Activated T-helper 1 cell treated with anti-CD3 and anti-CD28 coated beads, Interleukin-2, amount 50 U/mL, for 16 hours (primary cell): ENCODE results near the gene FBRSL1.

Experiments used
- DNase-seq, 2 donors: peaks; one replicate each; pipeline ENCODE4 v3.0.0-alpha.2; 2020; ENCODE audit warnings: low read depth in 1 of 2, low spot score in 1 of 2

The FBRSL1 gene

DNA sequence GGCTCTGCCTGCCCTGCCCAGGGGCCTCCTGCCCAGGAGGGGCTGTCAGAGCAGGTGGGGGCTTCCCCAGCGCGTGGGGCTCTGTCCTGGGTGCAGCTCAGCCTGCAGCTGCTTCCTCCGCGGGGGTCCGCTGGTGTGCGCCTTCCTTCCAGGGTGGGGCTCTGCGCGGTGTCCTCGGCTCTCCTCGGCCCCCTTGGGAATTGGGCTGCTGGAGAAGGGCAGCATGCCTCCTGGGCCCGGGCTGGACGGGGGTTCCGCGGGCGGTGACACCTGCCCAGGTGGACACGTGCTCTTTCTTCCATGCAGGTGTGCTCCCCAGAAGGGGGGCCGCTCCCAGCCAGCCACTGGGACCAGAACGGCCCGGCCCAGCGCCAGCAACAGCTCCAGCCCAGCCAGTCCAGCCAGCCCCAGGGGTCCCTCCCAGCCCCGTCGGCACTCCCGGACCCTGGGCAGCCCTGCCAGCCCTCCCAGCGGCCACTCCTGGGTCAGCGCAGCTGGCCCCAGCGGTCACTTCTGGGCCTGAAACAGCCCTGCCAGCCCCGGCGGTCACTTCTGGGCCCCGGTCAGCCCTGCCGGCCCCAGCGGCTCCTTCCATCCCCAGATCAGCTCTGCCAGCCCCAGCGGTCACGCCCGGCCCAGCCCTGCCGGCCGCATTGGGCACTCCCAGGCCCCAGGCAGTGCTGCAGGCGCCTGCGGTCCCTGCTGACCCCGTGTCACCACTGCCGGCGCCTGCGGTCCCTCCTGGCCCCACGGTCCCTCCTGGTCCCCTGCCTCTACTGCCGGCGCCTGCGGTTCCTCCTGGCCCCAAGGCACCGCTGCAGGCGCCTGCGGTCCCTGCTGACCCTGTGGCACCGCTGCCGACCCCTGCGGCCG lies 19.1 kb downstream of the FBRSL1 start:
- DNase-seq: no peak

DNA sequence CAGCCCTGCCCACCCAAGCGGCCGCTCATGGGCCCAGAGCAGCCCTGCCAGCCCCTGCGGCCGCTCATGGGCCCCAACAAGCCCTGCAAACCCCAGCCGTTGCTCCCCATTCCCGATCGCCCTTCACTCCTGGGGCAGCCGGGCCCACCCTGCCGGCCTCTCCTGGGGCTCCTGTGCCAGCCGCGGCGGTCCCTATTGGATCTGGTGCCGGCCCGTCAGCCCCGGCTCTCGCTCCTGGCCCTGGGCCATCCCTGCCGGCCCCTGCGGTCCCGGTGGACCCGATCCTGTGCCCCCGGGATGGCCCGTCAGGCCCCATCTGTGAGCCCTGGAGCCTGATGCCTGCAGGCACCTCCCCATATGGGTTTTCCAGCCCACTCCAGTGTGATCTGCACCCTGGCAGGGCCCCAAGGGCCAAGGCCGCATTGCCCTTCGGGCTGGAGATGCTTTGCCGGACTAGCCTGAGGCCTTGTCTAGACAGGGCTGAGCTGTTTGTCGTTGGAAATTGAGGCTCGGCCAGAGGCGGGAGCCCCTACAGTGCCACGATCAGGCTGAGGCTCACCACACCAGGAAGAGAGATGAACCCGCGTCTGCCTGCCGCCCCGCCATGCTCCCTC lies 20.3 kb downstream of the FBRSL1 start:
- no peak for DNase-seq

DNA sequence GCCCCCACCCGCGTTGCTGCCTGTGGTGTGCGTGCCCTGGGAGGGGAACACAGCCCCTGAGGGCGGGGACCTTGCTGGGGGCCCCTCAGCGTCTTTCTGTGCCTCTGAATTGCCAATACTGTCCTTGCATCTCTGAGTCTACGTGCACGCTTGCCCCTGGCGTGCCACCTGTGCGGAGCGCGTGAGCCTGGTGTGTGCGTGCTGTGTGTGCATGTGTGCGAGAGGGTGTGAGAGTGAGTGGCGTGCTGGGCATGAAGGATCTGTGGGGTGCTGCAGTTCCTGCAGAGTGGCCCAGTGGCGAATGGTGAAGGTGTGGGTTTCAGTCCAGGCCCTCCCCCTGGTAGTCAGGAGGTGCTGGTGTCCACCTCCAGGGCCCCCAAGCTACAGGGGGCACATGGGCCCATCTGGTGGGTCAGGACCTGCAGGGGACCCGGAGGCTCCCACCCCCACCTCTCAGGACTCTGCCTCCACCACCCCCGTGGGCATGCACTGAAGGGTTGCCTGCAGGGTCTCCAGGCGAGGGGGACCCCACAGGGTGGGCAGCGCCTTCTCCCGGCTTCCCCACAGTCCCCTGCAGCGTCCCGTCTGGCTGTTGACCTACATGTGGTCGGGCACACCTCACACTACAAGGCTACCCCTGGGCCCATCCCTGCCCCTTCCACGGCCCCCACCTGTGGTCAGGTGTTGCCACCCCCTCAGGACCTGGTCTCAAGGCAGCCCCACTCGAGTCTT lies 21.0 kb downstream of the FBRSL1 start:
- DNase-seq: no peak

DNA sequence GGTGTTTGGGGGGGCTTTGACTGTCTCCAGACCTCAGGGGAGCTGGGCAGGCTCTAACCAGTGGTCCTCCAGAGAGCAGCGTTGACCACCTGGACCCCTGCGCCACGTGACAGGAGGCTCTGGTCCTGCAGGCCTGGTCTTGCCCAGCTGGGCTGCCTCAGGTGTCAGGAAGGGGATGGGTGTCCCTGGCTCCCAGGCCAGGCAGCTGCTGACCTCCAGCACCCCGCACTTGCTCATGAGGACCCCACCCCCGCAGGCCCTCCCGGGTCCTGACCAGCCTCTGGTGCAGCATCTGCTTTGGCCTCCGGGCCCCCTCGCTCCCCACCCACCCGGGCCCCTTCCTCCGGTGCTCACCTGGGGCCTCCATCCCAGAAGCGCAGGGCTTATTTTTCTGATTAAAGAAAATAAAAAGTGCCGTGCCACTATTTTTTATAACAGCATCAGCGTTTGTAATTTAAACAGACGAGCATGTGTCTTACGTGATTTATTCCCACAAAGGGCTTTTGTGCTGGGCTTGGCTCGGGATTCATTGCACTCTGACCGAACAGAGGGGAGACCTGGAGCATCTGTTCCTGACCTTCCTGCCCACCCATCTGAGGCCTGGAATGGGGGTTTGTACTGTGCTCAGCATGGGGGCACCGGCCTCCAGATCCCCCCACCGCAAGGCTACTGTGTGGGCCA lies 21.7 kb downstream of the FBRSL1 start:
- DNase-seq: no peak

DNA sequence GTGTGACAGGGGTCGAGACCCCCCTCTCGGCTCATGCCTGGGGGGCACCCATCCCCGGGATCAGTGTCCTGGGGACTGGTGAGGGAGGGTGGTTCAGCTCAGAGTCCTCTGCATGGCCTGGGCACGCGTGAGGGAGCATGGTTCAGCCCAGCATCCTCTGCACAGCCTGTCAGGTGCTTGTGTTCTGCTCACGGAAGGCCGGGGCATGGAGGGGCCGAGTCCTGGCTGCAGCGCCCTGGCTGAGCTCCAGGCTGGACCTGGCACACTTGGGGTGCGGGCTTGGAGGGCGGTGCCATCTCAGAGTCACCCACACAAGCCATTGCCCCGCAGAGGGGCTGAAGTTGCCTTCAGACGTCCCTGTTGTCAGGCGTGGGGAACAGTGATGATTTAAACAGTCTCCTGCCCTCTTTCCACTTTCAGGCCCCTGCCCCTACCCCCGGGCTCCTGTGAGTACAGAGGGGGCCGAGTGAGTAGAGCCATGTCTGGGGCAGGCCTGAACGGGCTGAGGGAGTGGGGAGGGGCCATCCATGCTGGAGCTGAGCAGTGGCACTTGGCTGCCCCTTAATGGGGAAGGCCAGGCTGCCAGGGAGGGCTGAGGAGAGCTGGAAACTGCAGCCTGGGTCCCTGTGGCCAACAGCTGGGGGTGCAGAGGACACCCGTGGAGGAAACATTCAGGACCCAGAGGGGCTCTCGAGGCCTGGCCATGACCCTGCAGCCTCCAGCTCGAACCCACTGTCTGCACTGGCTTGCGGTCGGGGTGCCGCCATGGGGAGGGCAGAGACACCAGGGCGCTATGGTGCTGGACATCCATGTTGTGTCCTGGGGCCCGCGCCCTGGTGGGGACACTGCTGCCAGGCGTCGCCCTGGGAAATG lies 22.5 kb downstream of the FBRSL1 start:
- DNase-seq: no peak

DNA sequence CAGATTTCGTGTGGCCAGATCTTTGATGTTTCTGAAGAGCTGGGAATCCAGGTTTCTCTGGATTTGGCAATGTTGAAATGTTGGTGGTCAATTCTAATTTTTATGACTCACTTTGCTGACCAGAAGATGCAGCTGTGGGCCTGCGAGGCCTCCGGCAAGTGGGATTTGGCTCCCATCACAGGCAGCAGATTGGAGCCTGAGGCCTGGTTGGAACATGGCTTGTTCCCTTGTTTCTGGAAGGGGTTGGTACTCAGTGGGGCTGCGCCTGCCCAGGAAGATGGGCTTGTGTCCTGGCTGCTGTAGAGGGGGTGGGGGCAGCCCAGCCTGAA lies 23.1 kb downstream of the FBRSL1 start:
- DNase-seq: no peak

DNA sequence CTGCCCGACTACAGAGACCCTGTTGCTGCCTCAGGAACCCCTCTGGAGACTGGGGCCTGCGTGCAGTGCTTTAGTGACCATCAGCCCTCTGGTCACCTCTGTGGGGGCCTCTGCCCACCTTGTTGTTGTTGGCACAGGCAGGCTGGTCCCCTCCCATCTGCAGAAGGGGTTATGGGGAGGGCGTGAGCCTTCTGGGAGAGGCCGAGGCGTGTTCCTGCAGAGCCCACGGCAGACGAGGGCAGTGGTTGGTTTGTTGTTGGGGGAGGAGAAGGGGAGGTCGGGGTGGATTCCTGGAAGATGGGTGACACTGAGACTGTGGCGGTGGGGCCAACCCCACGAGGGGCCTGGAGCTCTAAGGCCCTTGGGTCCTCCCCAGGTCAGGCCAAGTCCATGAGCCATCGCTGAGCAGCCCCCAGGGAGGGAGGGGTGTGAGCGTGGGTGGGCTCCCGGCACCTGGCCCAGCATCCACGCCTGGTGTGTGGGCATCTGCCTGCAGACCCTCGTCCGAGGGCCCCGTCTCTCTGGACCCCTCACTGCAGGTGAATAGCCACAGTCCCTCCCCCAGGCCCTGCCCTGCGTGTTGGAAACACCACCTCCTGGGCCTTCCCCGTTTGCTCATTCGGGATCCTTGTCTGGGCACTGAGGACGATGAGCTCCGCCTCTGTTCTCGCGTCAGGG lies 23.6 kb downstream of the FBRSL1 start:
- DNase-seq: no peak

DNA sequence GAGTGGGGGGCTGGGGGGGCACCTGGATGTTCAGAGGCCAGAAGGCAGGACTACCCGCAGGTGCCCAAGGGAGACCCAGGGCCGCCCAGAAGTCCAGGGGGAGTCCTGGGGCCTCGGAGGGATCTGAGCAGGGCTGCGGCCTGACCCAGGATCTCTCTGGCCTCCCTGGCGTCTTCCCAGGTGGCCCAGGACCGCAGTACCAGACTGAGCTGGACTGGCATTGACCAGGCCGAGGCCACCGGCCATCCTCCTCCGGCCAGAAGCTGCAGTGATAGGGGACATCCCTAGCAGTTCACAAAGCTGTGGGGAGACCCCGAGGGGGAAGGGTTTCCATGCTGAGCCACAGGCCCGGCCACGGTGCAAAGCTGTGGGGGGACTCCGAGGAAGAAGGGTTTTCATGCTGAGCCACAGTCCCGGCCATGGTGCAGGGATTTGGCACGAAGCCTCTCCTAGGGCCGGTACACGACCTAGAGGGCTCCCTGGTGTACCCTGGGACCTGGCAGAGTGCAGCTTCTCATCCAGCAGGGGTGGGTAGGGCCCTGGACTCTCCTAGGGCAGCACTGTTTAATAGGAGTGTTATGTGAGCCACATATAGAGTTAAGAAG lies 24.4 kb downstream of the FBRSL1 start:
- DNase-seq: no peak

DNA sequence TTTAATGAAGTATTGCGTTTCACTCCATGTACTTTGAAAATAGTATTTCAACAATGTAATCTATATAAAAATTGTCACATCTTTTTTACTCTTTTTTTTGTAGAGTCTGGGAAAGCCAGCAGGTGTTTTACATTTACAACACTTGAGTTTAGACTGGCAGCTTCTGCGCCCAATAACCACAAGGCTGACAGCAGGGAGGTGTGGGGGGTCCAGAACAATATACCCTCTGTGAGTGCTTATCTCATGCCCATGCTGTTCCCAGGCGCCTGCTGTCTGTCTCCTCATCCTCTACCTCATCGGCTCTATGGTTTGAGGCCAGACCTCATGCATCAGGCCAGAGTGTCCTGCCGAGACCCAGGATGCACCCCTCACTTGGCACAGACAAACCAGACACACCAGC lies 24.9 kb downstream of the FBRSL1 start:
- DNase-seq: no peak

DNA sequence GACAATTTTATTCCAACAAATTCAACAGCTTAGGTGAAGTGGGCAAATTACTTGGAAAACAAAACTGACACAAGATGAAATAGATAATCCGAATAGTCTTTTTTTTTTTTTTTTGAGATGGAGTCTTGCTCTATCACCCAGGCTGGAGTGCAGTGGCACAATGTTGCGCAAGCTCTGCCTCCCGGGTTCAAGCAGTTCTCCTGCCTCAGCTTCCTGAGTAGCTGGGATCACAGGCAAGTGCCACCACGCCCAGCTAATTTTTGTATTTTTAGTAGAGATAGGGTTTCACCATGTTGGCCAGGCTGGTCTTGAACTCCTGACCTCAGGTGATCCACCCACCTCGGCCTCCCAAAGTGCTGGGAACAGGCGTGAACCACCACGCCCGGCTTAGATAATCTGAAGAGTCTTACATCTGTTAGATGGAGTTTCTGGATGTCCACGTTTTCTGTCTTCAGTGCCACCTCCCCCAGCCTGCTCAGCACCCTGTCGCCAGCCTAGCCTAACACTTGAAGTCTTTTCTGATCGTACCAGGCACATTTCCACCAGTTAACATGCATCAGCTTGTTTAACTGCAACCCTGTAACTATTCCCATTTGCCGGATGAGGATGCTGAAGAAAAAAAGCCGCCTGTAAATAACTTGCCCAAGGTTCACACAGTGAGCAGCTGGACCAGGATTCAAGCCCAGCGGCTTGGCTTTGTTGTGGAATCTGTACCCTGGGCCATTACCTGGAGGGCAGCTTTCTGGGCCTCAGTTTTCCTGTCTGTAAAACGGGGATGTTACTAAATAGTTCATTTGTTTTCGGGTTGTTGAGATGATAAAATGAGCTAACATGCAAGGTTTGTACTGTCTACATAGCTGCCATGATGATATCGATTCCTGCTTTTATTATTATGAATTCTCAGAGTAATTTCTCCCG lies 26.4 kb downstream of the FBRSL1 start:
- no peak for DNase-seq

DNA sequence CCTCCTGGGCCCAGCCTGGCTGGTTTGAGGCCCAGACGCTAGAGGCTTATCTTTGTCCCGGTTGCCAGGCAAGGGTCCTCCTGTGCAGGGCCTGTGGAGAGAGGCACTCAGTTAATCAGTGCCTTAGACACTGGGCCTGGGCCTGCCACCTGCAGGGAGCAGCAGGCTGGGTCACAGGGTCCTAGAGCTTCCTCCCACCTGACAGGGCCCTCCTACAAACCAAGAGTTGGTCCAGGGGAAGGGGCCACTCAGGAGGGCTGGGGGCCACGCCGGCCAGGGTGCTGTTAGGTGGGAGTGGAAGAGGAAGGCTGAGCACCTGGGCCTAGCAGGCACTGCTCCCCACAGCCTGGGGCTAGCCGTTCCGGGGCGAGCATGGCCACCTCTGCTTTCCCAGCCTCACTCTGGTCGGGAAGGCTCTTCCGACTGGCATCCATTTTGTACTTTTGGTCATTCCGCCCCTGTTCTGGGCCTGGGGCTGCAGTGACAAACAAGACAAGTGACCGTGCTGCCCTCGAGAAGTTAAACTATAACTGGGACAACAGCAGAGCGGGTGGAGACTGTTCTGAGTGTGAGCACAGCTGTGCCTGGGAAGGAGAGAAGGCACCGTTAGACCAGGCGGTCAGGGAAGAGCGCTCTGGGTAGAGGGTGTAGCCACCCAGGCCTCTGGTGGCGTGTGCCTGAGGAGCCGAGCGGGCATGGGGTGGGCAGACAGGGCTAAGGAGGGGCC lies 27.2 kb downstream of the FBRSL1 start:
- DNase-seq: no peak

DNA sequence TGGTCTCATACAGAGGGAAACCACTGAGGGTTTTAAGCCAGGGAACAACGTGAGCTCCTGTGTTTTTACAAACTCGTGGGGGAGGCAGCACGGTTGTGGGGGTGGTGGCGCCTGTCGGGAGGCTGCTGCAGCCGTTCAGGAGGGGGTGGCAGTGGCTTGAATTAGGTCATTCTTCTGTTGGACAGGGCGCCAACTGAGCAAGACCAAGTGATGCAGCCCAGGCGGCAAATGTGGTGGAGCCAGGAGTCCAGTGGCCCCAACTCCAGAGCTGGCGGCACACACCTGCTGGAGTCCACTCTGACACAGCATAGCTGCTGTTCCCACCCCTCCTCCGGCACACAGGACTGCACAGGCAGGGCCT lies 27.8 kb downstream of the FBRSL1 start:
- DNase-seq: no peak

DNA sequence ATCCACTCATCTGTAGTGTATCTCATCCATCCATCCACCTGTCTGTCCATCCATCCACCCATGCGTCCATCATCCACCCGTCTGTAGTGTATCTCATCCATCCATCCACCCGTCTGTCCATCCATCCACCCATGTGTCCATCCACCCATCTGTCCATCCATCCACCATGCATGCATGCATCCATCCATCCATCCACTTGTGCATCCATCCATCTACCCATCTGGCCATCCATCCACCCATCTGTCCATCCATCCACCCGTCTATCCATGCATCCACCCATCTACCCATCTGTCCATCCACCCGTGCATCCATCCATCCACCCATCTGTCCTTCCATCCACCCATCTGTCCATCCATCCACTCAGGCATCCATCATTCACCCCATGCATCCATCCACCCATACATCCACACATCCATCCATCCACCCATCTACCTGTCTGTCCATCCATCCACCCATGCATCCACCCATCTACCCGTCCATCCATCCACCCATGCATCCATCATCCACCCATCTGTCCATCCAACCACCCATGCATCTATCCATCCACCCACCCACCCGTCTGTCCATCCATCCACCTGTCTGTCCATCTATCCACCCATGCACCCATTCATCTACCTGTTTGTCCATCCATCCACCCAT lies 28.5 kb downstream of the FBRSL1 start:
- DNase-seq: no peak

DNA sequence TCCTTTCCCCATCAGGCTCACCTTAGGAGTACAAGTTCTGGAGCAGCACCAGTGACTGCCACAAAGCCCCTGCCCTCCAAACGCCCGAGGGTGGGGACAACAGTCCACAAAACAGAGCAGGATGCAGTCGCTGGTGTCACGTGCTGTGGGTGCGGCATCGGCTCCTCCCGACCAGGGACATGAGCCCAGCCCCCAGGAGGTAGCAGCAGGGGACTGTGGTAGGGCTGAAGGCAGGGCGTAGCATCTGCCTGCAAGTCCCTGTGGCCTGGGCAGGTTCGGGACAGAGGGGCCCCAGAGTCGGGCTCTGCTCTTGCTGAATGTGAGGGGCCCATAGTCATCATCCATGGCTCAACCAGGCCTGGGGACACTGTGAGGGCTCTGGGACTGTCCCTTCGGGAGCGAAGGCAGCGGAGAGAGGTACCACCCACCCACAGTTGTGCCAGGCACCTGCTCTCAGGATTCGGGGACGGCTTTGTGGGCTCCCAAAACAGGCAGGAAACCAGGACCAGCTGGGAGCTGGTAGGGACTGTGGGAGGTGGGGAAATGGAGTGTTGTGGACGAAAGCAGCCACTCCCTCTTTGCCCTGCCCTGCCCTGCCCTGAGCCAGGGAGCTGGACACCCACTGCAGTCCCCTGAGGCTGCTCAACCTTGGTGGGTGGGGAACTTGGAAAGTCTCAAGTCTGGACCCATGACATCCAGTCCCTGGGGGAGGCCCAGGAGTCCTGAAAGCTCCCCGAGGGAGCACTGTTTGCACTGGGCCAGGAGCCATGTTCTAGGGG lies 30.7 kb downstream of the FBRSL1 start:
- no peak for DNase-seq

DNA sequence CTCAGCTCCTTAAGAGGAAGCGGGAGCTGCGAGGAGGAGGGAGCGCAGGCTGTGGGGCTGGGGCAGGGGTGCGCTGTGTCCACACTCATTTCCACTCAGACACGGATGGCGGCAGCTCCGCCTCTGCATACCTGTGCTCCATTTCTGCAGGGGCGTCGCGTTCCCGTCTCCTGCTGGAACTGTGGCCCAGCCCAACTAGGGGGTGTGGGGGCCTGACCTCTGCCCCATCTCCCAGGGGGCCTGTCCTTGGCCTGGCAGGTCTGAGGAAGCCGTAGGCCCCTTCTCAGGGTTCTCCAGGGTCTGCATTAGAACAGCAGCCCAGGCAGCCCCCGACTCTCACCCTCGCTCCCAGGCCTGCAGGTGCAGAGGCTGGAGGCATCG lies 31.2 kb downstream of the FBRSL1 start:
- DNase-seq: no peak

DNA sequence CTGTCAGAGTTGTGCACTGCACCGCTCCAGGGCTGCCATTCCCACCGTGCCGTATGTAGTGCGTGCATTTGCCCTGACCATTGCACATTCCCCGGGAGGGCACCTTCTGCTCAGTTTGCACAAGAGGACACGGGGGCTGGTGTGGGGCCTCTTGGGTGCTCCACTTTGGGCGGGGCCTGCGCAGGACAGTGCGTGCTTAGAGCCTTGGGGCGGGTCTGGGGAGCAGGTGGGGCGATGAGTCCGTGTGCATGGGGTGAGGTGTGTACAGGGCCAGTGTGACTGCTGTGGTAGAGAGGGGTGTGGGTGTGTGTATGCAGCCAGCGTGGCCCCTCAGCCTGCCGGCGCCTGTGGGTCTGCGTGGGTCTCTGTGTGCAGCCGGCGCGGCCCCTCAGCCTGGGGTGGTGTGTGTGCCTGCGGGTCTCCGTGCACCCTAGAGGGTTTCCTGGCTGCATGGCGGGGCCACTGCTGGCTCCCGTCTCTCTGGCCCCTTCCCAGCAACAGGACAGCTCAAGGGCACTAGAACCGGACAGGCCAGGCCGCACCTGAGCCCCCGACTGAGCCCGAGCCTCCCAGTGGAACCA lies 31.9 kb downstream of the FBRSL1 start:
- DNase-seq: no peak
